Epidermal melanocyte (primary cell): ENCODE data around the gene AGTRAP.
A peak's percentile ranks its signal among the peaks of the same experiment; 100 is the strongest.

Experiments used
- DNase-seq: peaks from one replicate; pipeline ENCODE4 v3.0.0; 2011; ENCODE audit warnings: low spot score; ENCODE audit not compliant: insufficient read length

The AGTRAP gene

DNA sequence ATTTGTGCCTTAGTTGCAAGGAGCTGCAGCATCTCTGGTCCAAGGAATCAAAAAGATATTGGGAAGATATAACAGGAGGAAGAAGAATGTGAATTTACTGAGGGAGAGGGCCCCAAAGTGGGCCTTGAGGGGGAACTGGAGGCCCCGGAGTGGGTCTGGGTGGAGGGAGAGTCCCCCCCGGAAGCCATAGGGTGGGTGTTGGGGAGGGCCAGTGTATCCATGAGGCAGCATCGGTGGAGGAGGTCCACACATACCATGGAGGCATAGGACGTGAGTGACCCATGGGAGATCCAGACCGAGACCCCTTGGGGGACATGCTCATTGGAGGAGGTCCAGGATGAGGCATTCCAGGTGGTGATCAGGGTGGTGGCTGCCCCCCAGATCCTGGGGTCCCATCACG, 25.3 kb downstream of the AGTRAP start:
- no peak for DNase-seq

DNA sequence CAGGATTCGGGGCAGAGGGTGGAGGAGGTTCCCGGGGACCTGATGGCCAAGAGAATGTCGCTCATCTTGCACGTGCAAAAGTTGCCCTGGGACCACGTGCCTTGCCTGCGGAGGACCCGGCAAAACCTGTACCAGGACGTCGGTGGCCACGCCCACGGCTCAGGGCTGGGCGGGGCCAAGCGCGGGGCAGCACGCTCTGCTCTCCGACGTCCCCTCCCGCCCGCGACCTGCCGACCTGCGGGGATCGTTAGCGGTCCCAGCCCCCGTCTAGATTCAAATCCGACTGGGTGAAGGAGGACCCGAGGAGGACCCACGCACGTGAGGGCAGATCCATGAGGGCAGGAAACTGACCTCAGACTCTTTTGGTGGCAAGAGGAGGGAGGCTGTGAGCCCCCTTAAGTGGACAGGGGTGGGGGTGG, 26.1 kb downstream of the AGTRAP start, which contains the start of gene C1orf167:
Gene C1orf167, plus strand, starts transcription at position 206 of the 419 bp plus-strand sequence. CDS start 2,208 bp downstream, outside the sequence.
- no peak for DNase-seq

GRCh38 chr1:11764115-11764514, 28.2 kb downstream of the AGTRAP start:
- no peak for DNase-seq

GRCh38 chr1:11764519-11764918, 28.6 kb downstream of the AGTRAP start:
- no peak for DNase-seq

DNA sequence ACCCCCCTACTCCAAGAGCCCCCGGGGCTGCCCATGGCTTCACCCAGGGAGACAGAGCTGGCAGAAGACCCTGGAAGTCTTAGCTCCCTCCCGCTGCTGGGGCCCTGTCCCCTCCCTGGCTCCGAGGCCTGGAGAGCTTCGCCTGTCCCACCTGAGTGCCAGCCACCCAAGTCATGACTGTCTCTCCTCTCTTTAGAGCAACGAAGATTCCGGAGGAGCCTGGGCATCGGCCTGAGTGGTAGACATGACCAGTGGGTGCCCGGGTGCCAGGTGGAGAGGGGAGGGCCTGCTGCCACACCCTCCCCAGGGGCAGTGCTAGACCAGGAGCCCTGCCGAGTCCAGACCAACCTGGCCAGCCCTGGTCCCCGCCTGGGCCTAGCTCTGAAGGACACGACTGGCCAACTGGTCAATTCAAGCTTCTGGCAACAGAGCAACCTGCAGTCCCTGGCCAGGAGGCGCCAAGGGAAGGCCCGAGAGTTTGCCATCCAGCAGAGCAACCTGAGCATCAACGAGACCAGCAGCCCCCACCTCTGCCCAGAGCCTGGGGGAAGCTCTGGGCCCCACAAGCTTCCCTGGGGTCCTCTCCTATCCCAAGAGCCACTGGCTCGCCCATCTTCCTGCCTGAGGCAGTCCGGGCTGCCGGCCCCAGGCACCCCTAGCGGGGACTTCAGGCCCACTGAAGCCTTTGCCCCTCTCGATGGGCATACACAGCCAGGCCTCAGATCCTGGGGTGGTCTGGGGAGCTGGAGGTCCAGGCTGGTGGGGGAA, 29.9 kb downstream of the AGTRAP start:
- no peak for DNase-seq

- no peak for DNase-seq
Observed at GRCh38 chr1:11766429-11766776, 30.5 kb downstream of the AGTRAP start.

DNA sequence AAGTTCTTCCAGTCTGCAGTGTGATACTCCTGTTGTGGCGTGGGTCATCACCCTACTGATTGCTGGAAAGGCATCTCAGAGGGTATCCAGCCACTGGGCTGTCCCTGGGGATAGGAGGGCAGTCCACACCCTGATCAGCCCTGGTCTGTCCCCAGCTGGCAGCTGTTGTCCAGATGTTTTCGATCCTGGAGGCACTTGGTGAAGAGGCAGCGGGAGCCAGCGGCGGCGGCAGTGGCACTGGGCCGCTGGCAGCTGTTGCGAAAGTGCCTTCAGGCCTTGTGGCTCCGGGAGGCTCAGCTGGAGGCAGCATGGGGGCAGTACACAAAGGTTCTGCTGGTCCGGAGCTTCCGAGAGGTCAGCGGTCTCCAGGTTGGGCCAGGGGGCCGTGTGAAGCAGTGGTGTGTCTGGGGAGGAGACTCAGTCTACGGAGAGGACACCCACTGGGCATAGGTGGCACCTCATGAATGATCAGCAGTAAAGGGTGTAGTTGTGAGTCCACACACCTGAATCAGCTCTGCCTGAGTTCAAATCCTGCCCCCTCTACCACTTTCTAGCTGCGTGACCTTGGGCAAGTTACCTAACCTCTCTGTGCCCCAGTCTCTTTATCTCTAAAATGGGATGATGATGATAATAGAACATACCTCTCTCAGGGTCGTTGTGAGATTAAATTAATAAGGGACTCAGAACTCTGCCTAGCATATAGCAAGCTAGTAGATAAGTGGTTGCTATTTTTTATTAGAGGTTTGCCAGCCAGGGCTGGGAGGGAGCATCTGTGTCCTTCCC, 32.2 kb downstream of the AGTRAP start:
- DNase-seq: peak; percentile 50

DNA sequence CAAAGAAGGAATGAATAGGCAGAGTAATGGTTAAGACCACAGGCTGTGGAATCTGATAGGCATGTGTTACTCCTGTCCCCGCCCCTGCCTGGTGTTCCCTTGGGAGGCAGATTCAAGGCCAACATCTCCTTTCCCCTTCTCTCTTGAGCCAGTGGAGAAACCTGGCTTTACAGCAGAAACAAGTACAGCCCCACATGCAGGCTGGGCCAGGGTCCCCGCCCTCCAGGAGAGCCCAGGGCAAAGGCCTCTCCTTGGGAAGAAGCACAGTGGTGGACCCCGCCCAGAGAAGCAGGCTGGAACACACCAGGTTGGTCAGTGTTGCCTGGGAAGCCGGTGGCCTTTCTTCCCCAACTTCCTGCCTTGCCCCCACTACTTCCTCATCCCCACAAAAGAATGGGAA, 32.9 kb downstream of the AGTRAP start:
- no peak for DNase-seq

DNA sequence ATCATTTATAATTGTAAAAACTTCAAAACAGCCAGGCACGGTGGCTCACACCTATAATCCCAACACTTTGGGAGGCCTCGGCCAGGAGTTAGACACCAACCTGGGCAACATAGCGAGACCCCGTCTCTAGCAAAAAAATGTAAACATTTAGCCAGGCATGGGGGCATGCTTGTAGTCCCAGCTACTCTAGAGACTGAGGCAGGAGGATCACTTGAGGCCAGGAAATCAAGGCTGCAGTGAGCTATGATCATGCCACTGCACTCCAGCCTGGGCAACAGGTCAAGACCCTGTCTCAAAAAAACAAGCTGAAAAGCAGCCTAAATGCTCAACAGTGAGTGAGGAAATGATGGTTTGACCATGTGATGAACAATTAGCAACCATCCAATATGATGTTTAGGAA, 33.3 kb downstream of the AGTRAP start:
- no peak for DNase-seq

- no peak for DNase-seq
Observed at GRCh38 chr1:11770011-11770410, 34.1 kb downstream of the AGTRAP start.

DNA sequence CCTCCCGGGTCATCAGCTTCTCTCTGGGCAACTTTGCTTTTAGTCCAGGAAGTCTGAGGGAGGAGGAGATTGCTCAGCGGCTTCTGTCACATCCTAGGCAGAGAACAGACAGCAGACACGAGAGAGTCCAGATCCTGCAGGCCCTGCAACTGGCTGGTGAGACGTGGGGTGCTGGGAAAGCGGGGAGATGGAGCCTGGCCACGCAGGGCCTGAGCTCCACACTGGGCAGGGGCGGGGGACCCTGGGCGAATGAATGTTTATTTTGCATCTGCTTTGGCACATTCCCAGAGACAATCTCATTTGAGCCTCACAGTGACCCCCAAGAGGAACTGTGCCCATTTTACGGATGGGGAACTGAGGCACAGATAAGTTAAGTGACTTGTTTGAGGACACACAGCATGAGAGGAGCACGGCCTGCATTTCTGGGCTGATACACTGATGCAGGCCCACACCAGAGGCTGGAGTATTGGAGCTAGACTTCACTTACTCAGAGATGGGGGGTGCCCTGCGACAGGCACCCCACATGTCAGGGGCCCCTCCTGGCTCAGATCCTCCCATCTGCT, 35.6 kb downstream of the AGTRAP start:
- DNase-seq: no peak

GRCh38 chr1:11772458-11772857, 36.5 kb downstream of the AGTRAP start:
- no peak for DNase-seq

GRCh38 chr1:11774753-11775152, 38.8 kb downstream of the AGTRAP start:
- DNase-seq: no peak

- no peak for DNase-seq
Observed at GRCh38 chr1:11777658-11778322, 41.9 kb downstream of the AGTRAP start.

DNA sequence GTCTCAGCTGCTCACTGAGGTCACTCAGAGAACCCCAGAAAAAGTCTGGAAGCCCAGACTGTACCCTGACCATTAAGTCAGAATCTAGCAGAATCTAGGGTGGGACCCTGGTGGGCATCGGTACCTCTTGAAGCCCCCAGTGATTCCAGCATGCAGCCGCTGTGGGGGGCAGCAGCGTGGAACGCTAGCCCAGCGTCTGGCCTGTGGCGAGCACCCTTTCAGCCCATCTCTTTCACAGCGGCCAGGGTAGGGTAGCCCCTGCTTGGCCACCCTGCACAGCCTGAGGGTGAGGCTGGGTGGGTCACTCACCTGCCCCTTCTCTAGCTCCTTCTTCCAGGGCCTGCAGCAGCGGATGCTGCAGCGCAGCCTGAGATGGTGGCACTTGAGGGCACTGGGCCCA, 42.4 kb downstream of the AGTRAP start:
- no peak for DNase-seq

DNA sequence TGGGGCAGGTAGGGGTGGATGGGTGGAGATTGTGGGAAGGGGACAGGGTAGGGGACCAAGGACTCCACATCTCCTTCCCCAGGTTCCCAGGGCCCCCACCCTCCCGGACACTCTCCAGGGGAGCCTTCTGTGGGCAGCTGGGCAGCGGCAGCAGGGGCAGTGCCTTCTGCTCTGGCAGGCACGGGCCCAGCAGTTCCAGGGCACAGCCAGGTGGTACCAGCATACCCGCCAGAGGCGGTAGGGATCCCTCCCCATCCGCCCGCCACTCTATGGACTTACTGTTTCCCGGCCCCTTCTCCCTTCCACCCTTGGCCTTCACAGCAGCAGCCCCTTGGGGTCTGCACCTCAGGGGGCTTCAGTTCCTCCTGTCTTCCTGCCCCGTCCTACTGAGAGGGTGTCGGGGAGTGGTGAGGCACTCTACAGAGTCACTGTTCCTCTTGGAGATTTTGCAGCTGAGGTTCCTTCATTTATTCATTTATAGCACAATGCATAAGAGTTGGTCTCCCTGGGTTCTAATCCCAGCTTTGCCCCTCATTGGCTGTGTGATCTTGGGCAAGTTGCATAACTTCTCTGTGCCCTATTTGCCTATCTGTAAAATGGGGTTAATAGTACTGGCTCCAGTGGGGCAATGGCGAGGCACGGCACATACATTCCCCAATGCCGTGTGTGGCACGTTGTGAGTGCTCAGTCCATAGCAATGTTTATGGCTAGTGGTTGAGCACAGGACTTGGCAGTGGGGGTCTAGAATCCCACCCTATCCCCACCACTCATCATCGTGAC, 43.1 kb downstream of the AGTRAP start:
- no peak for DNase-seq

- DNase-seq: no peak
Observed at GRCh38 chr1:11779715-11780379, 43.9 kb downstream of the AGTRAP start.

GRCh38 chr1:11780380-11781147, 44.6 kb downstream of the AGTRAP start:
- no peak for DNase-seq

DNA sequence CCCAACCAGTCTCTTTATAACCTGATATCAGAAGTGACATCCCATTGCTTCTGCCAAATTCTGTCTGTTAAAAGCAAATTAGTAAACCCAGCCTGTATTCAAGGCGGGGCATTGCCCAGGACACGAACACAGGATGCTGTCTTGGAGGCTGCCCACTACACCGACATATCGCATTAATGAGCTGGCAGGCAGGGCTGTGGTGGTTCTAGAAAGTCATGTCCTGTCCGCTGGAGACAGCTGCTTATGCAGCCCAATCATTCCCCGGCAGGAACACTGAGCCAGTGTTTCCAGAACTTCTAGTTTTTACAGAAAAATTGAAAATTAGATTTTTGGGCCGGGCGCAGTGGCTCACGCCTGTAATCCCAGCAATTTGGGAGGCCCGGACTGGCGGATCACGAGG, 45.4 kb downstream of the AGTRAP start:
- no peak for DNase-seq
